HEK293 (cell line): Measurements from ENCODE around the gene SS18L1.

ENCODE experiments used
- CTCF ChIA-PET: fragments of 350-600 bp; formaldehyde crosslinking; extraction: SDS; loops from one replicate; lab custom pipeline; 2021; ENCODE audit warnings: antibody characterized with exemption; lab: Yijun Ruan, JAX
- POLR2A ChIA-PET: fragments of 300-600 bp; formaldehyde crosslinking; extraction: SDS; loops from one replicate; lab custom pipeline; 2020; ENCODE audit warnings: antibody characterized with exemption, inconsistent platforms; lab: Yijun Ruan, JAX
- H3K27ac ChIP-seq: fragments of 200-500 bp; sonication (Bioruptor generic); 2 replicates; pipeline ENCODE4 v1.5.1; 2014; ENCODE audit warnings: low read depth, low read length, control low read depth, inconsistent platforms; ENCODE audit errors: extremely low read depth
- H3K36me3 ChIP-seq, 2 experiments: fragments of 200-500 bp in 1 of 2; sonication (Bioruptor generic) in 1 of 2; 1 replicate in 1 of 2; 2 replicates in 1 of 2; pipeline ENCODE4 v1.5.1; 2014 to 2017; ENCODE audit warnings: inconsistent platforms in 2 of 2, low read length in 2 of 2; ENCODE audit not compliant: control insufficient read depth in 2 of 2, insufficient read depth in 1 of 2
- H3K4me1 ChIP-seq: fragments of 200-500 bp; sonication (Bioruptor generic); 2 replicates; pipeline ENCODE4 v1.5.1; 2014; ENCODE audit warnings: mild to moderate bottlenecking, low read length, inconsistent platforms; ENCODE audit not compliant: control insufficient read depth, insufficient read depth
- H3K4me3 ChIP-seq: 2 replicates; pipeline ENCODE4 v1.5.1; 2011; ENCODE audit warnings: low read depth, mild to moderate bottlenecking, control low read depth, low read length, moderate library complexity
- H3K9me3 ChIP-seq: fragments of 200-500 bp; sonication (Bioruptor generic); 2 replicates; pipeline ENCODE4 v1.5.1; 2014; ENCODE audit warnings: low read depth, low read length, inconsistent platforms; ENCODE audit not compliant: control insufficient read depth, insufficient read depth
- SP3 ChIP-seq: fragments of 450-650 bp; formaldehyde crosslinking; IDR thresholded peaks from 2 replicates; pipeline ENCODE4 v1.5.1; 2016; ENCODE audit warnings: missing biosample characterization, missing genetic modification characterization
- TRIM28 ChIP-seq: IDR thresholded peaks from 2 replicates; pipeline ENCODE4 v1.6.1; 2011; ENCODE audit warnings: low read length, control low read depth, borderline replicate concordance
- ZBTB48 ChIP-seq: fragments of 450-650 bp; formaldehyde crosslinking; IDR thresholded peaks from 2 replicates; pipeline ENCODE4 v1.5.1; 2016; ENCODE audit warnings: missing biosample characterization, missing genetic modification characterization
- ZNF169 ChIP-seq: fragments of 450-650 bp; formaldehyde crosslinking; IDR thresholded peaks from 2 replicates; pipeline ENCODE4 v1.5.1; 2016; ENCODE audit warnings: missing biosample characterization, missing genetic modification characterization
- ZNF501 ChIP-seq: fragments of 450-650 bp; formaldehyde crosslinking; IDR thresholded peaks from 2 replicates; pipeline ENCODE4 v1.5.1; 2016; ENCODE audit warnings: missing biosample characterization, missing genetic modification characterization
- ZNF549 ChIP-seq: fragments of 450-650 bp; IDR thresholded peaks from 2 replicates; pipeline ENCODE4 v1.5.1; 2018; ENCODE audit warnings: missing biosample characterization, missing genetic modification characterization, mild to moderate bottlenecking, inconsistent platforms, moderate library complexity
- ZNF623 ChIP-seq: fragments of 450-650 bp; formaldehyde crosslinking; IDR thresholded peaks from 2 replicates; pipeline ENCODE4 v1.5.1; 2016; ENCODE audit warnings: missing biosample characterization, missing genetic modification characterization
- ZNF654 ChIP-seq: fragments of 450-650 bp; formaldehyde crosslinking; IDR thresholded peaks from 2 replicates; pipeline ENCODE4 v1.5.1; 2016; ENCODE audit warnings: low read depth, missing biosample characterization, missing genetic modification characterization
- ZNF707 ChIP-seq: fragments of 450-650 bp; formaldehyde crosslinking; IDR thresholded peaks from 2 replicates; pipeline ENCODE4 v1.5.1; 2016; ENCODE audit warnings: missing biosample characterization, missing genetic modification characterization
- ZNF777 ChIP-seq: fragments of 450-650 bp; formaldehyde crosslinking; IDR thresholded peaks from 2 replicates; pipeline ENCODE4 v1.5.1; 2017; ENCODE audit warnings: missing biosample characterization, missing genetic modification characterization, borderline replicate concordance
- ZNF792 ChIP-seq: fragments of 450-650 bp; formaldehyde crosslinking; IDR thresholded peaks from 2 replicates; pipeline ENCODE4 v1.5.1; 2016; ENCODE audit warnings: missing biosample characterization, missing genetic modification characterization
- ZNF837 ChIP-seq: fragments of 450-650 bp; formaldehyde crosslinking; IDR thresholded peaks from 2 replicates; pipeline ENCODE4 v1.5.1; 2016; ENCODE audit warnings: missing biosample characterization, missing genetic modification characterization
- TF ChIP-seq, protein P1 (sequence below): fragments of 450-650 bp; formaldehyde crosslinking; IDR thresholded peaks from 2 replicates; pipeline ENCODE4 v1.5.1; 2016; ENCODE audit warnings: missing biosample characterization, missing genetic modification characterization
- TF ChIP-seq, protein P2 (sequence below): fragments of 450-650 bp; formaldehyde crosslinking; IDR thresholded peaks from 2 replicates; pipeline ENCODE4 v1.5.1; 2016; ENCODE audit warnings: missing biosample characterization, missing genetic modification characterization
- TF ChIP-seq, protein P3 (sequence below): fragments of 450-650 bp; formaldehyde crosslinking; IDR thresholded peaks from 2 replicates; pipeline ENCODE4 v1.5.1; 2017; ENCODE audit warnings: missing biosample characterization, missing genetic modification characterization
- TF ChIP-seq, protein P4 (sequence below): fragments of 450-650 bp; formaldehyde crosslinking; conservative IDR thresholded peaks from 2 replicates; pipeline ENCODE4 v1.5.1; 2016; ENCODE audit warnings: low read depth, missing biosample characterization, missing genetic modification characterization
- TF ChIP-seq, protein P5 (sequence below): fragments of 450-650 bp; IDR thresholded peaks from 2 replicates; pipeline ENCODE4 v1.5.1; 2018; ENCODE audit warnings: missing biosample characterization, mild to moderate bottlenecking, missing genetic modification characterization
- TF ChIP-seq, protein P6 (sequence below): fragments of 450-650 bp; formaldehyde crosslinking; IDR thresholded peaks from 2 replicates; pipeline ENCODE4 v1.5.1; 2016; ENCODE audit warnings: missing biosample characterization, missing genetic modification characterization

SS18L1 gene

DNA sequence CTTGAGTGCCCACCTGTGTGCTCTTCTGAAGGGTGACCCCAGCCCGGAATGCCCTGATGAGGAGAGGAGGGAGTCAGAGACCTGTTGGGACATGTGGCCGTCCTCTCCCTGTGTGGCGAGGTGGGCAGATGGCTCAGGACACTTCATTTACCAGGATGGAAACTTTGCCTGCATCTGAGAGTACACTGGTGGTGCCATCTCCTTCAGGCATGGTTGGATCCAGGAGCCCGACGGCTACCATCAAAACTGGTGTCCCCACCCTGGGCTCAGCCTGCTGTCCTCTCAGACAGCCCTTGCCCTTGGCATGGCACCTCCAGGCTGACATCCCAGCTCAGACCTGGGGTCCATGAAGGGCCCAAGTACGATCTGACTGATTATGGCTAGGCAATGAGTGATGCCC lies 87.7 kb downstream of the SS18L1 start:
- ChIA-PET CTCF (no interaction called here), POLR2A (no interaction called here)
- no peaks in the 10 kb centered on the region for H3K4me1 ChIP-seq
- no peaks in the 10 kb centered on the region for H3K9me3 ChIP-seq
- TF ChIP-seq, protein P1, sequence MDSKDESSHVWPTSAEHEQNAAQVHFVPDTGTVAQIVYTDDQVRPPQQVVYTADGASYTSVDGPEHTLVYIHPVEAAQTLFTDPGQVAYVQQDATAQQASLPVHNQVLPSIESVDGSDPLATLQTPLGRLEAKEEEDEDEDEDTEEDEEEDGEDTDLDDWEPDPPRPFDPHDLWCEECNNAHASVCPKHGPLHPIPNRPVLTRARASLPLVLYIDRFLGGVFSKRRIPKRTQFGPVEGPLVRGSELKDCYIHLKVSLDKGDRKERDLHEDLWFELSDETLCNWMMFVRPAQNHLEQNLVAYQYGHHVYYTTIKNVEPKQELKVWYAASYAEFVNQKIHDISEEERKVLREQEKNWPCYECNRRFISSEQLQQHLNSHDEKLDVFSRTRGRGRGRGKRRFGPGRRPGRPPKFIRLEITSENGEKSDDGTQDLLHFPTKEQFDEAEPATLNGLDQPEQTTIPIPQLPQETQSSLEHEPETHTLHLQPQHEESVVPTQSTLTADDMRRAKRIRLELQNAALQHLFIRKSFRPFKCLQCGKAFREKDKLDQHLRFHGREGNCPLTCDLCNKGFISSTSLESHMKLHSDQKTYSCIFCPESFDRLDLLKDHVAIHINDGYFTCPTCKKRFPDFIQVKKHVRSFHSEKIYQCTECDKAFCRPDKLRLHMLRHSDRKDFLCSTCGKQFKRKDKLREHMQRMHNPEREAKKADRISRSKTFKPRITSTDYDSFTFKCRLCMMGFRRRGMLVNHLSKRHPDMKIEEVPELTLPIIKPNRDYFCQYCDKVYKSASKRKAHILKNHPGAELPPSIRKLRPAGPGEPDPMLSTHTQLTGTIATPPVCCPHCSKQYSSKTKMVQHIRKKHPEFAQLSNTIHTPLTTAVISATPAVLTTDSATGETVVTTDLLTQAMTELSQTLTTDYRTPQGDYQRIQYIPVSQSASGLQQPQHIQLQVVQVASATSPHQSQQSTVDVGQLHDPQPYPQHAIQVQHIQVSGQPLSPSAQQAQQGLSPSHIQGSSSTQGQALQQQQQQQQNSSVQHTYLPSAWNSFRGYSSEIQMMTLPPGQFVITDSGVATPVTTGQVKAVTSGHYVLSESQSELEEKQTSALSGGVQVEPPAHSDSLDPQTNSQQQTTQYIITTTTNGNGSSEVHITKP (tag by site-specific recombination): no peak
- TF ChIP-seq TRIM28 (no peak), ZNF654 (tag by site-specific recombination) (no peak), ZNF837 (no peak), ZNF549 (tag by site-specific recombination) (no peak), ZNF777 (tag by site-specific recombination) (no peak), ZNF623 (tag by site-specific recombination) (no peak), ZNF501 (no peak), ZNF169 (tag by site-specific recombination) (no peak), SP3 (no peak), ZBTB48 (tag by site-specific recombination) (no peak), ZNF792 (tag by site-specific recombination) (no peak), ZNF707 (no peak)
- TF ChIP-seq, protein P2, sequence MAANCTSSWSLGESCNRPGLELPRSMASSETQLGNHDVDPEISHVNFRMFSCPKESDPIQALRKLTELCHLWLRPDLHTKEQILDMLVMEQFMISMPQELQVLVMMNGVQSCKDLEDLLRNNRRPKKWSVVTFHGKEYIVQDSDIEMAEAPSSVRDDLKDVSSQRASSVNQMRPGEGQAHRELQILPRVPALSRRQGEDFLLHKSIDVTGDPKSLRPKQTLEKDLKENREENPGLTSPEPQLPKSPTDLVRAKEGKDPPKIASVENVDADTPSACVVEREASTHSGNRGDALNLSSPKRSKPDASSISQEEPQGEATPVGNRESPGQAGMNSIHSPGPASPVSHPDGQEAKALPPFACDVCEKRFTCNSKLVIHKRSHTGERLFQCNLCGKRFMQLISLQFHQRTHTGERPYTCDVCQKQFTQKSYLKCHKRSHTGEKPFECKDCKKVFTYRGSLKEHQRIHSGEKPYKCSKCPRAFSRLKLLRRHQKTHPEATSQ (tag by site-specific recombination): no peak
- TF ChIP-seq, protein P3, sequence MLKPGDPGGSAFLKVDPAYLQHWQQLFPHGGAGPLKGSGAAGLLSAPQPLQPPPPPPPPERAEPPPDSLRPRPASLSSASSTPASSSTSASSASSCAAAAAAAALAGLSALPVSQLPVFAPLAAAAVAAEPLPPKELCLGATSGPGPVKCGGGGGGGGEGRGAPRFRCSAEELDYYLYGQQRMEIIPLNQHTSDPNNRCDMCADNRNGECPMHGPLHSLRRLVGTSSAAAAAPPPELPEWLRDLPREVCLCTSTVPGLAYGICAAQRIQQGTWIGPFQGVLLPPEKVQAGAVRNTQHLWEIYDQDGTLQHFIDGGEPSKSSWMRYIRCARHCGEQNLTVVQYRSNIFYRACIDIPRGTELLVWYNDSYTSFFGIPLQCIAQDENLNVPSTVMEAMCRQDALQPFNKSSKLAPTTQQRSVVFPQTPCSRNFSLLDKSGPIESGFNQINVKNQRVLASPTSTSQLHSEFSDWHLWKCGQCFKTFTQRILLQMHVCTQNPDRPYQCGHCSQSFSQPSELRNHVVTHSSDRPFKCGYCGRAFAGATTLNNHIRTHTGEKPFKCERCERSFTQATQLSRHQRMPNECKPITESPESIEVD (tag by site-specific recombination): no peak
- TF ChIP-seq, protein P4, sequence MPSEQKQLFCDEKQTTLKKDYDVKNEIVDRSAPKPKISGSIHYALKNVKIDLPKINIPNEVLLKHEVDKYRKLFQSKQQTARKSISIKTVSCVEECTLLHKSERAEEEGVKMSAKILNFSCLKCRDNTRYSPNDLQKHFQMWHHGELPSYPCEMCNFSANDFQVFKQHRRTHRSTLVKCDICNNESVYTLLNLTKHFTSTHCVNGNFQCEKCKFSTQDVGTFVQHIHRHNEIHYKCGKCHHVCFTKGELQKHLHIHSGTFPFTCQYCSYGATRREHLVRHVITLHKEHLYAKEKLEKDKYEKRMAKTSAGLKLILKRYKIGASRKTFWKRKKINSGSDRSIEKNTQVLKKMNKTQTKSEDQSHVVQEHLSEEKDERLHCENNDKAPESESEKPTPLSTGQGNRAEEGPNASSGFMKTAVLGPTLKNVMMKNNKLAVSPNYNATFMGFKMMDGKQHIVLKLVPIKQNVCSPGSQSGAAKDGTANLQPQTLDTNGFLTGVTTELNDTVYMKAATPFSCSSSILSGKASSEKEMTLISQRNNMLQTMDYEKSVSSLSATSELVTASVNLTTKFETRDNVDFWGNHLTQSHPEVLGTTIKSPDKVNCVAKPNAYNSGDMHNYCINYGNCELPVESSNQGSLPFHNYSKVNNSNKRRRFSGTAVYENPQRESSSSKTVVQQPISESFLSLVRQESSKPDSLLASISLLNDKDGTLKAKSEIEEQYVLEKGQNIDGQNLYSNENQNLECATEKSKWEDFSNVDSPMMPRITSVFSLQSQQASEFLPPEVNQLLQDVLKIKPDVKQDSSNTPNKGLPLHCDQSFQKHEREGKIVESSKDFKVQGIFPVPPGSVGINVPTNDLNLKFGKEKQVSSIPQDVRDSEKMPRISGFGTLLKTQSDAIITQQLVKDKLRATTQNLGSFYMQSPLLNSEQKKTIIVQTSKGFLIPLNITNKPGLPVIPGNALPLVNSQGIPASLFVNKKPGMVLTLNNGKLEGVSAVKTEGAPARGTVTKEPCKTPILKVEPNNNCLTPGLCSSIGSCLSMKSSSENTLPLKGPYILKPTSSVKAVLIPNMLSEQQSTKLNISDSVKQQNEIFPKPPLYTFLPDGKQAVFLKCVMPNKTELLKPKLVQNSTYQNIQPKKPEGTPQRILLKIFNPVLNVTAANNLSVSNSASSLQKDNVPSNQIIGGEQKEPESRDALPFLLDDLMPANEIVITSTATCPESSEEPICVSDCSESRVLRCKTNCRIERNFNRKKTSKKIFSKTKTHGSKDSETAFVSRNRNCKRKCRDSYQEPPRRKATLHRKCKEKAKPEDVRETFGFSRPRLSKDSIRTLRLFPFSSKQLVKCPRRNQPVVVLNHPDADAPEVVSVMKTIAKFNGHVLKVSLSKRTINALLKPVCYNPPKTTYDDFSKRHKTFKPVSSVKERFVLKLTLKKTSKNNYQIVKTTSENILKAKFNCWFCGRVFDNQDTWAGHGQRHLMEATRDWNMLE (tag by site-specific recombination): no peak
- TF ChIP-seq, protein P5, sequence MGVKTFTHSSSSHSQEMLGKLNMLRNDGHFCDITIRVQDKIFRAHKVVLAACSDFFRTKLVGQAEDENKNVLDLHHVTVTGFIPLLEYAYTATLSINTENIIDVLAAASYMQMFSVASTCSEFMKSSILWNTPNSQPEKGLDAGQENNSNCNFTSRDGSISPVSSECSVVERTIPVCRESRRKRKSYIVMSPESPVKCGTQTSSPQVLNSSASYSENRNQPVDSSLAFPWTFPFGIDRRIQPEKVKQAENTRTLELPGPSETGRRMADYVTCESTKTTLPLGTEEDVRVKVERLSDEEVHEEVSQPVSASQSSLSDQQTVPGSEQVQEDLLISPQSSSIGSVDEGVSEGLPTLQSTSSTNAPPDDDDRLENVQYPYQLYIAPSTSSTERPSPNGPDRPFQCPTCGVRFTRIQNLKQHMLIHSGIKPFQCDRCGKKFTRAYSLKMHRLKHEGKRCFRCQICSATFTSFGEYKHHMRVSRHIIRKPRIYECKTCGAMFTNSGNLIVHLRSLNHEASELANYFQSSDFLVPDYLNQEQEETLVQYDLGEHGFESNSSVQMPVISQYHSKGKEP (tag by site-specific recombination): no peak
- TF ChIP-seq, protein P6, sequence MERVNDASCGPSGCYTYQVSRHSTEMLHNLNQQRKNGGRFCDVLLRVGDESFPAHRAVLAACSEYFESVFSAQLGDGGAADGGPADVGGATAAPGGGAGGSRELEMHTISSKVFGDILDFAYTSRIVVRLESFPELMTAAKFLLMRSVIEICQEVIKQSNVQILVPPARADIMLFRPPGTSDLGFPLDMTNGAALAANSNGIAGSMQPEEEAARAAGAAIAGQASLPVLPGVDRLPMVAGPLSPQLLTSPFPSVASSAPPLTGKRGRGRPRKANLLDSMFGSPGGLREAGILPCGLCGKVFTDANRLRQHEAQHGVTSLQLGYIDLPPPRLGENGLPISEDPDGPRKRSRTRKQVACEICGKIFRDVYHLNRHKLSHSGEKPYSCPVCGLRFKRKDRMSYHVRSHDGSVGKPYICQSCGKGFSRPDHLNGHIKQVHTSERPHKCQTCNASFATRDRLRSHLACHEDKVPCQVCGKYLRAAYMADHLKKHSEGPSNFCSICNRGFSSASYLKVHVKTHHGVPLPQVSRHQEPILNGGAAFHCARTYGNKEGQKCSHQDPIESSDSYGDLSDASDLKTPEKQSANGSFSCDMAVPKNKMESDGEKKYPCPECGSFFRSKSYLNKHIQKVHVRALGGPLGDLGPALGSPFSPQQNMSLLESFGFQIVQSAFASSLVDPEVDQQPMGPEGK (tag by site-specific recombination): no peak
- H3K36me3 ChIP-seq: no peaks in the 10 kb centered on the region
- H3K27ac ChIP-seq: no peak overlapping the region
- no peak overlapping the region for H3K4me3 ChIP-seq
